HCEC 1CT (cell line): ENCODE data around the gene RTN4RL2.

Experiments used
- DNase-seq: peaks from one replicate; pipeline ENCODE4 v3.0.0-alpha.2; 2017

The RTN4RL2 gene

DNA sequence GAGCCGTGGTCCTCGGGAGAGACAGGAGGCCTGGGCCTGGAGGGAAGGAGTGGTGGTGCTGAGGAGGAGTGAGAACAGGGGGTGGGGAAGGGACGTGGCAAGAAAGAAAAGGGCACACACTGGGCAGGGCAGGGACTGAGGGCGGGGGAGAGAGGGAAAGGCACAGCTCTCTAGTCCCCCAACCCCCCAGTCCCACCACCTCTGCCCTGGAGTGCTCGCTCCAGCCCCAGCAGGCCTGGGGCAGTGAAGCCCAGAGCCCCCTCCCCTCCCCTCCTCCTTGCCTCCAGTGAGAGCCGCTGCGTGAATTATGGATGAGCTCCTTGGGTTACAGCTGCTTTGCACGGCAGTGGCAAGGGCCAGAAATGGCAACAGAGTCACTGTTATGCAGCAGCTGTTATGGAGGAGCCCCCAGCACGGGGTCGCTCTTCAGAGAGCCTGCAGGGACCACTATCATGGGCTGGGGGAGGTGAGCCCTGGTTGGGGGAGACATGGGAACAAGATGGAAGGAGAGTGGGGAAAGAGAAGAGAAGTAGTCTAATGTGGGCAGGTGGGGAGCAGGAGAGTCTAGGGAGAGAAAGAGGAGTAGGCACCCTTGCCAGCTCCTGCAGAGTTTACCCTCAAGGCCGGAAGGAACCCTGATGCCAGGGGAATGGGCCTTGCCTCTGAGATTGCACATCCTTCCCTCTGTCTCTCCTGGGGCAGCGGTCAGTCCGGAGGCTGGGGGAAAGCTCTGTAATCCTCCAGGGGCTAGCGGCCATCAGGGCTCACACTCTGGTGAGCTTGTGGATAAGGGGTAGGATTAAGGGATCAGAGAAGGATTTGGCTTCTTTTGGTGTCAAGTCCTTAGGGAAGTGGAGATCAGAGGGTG, 3.6 kb downstream of the RTN4RL2 start:
- no peak for DNase-seq

GRCh38 chr11:57464539-57465181, 4.3 kb downstream of the RTN4RL2 start:
- DNase-seq, result no peak

GRCh38 chr11:57466680-57467079, 6.4 kb downstream of the RTN4RL2 start:
- DNase-seq, result no peak

- DNase-seq, result no peak
Measured at GRCh38 chr11:57467508-57468157, 7.3 kb downstream of the RTN4RL2 start.

GRCh38 chr11:57468276-57468675, 7.9 kb downstream of the RTN4RL2 start:
- DNase-seq, result no peak

DNA sequence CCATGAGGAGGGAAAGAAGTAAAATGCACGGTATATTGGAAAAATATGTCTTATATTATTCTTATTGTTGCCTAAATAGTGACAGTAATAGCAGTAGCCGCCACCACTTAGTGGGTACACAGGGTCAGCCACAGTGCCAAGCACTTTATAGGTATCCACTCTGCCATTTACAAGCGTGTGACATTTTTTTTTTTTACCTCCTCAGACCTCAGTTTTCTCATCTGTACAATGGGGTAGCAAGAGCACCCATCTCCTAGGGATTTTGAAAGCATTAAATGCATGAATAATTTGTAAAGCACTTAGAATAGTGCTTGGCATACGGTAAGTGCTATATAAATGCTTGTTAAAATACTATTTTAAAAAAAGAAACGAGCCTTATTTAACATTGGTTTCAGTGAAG, 8.9 kb downstream of the RTN4RL2 start:
- no peak for DNase-seq

GRCh38 chr11:57471496-57471895, 11.2 kb downstream of the RTN4RL2 start:
- no peak for DNase-seq

DNA sequence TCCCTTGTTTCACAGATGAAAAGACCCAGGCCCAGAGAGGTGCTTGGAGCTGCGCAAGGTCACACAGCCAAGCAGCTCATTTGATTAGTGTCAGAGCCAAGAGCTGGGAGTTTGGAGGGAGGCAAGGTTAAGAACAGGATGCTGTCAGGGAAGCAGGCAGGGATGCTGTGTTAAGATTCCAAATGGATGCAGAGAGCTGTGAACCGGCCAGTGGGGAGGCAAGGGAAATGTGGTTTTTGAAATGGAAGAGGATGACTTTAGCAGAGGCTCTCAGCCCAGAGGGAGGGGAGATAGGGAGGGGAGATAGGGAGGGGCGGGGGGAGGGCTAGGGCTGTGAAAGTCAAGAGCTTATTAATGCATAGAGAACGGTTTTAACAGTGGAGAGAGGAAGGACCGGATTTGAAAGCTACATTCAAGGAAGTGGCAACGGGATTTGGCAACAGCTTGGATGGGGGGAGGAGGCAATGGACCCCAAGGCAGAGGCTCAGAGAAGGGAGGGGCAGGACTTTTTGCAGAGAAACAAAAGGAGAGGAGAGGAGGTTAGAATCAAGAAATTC, 13.0 kb downstream of the RTN4RL2 start:
- no peak for DNase-seq

GRCh38 chr11:57474017-57474802, 13.9 kb downstream of the RTN4RL2 start:
- DNase-seq, result peak; percentile 25

DNA sequence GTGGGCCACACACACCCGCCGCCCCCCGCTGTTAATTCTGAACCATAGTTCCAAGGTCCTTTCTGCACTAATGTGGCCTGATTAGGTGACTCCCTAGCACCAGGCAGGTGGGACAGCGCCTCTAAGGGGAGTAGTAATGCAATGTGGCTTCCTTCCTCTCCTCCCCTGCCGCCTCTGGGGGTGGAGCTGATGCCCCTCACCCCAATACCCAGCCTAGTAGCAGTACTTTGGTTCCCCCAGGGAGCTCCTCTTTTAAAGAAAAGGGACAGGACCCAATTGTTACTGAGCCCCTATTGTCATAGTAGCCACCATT, 14.4 kb downstream of the RTN4RL2 start:
- DNase-seq, result no peak

- DNase-seq, result no peak
Measured at GRCh38 chr11:57475191-57475590, 14.9 kb downstream of the RTN4RL2 start.

DNA sequence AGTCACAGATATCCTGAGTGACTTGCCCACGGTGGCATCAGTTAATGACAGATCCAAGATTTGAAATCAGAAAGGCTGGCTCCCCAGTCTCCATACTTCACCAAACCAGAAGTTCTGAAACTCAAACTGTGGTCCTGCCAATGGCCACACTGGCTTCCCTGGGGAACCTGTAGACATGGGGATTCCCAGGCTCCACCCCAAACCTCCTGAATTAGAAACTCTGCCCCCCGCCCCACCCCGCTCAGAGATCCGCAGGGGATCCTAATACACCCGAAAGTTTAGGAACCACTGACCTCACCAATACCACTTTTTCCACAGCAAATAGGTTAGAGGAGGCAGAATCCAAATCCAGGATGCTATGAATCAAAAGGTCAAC, 15.3 kb downstream of the RTN4RL2 start:
- DNase-seq, result no peak

DNA sequence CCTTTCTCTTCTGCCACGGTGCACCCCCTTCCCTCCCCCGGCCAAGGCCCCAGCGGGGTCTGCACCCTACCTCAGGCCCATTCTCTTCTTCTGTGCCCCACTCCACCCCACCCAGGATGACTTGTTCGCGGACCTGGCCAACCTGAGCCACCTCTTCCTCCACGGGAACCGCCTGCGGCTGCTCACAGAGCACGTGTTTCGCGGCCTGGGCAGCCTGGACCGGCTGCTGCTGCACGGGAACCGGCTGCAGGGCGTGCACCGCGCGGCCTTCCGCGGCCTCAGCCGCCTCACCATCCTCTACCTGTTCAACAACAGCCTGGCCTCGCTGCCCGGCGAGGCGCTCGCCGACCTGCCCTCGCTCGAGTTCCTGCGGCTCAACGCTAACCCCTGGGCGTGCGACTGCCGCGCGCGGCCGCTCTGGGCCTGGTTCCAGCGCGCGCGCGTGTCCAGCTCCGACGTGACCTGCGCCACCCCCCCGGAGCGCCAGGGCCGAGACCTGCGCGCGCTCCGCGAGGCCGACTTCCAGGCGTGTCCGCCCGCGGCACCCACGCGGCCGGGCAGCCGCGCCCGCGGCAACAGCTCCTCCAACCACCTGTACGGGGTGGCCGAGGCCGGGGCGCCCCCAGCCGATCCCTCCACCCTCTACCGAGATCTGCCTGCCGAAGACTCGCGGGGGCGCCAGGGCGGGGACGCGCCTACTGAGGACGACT, 15.9 kb downstream of the RTN4RL2 start:
- no peak for DNase-seq

DNA sequence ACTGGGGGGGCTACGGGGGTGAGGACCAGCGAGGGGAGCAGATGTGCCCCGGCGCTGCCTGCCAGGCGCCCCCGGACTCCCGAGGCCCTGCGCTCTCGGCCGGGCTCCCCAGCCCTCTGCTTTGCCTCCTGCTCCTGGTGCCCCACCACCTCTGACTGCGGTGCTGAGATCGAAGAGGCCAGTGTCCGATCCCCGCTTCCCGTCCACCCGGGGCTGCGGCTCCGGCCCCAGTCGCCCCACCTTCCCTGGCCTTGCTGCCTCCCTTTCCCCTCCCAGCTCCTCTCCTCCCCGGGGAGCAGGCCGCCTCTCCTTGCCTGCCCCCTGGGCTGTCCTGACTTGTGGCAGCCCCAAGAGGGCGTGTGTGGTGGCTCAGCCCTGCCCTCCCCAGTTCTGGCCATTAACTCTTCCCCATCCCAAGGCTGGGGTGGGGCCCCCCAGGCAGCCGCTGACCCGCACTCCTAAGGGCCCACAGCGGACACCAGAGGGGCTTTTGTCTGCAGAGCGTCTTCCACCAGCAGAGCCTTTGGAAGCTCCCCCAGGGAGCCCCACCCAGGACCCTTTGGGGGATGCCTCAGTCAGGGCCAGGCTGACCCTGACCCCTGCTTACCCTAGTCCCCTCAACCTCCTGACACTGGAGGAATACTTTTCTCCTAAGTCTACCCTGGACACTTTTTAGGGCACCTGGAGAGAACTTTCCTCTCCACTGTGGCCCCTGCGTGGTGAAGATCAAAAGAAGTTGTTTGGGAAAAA, 16.6 kb downstream of the RTN4RL2 start:
- DNase-seq, result peak; percentile 65

GRCh38 chr11:57477507-57478189, 17.3 kb downstream of the RTN4RL2 start:
- DNase-seq, result no peak

GRCh38 chr11:57479021-57479663, 18.8 kb downstream of the RTN4RL2 start:
- no peak for DNase-seq

DNA sequence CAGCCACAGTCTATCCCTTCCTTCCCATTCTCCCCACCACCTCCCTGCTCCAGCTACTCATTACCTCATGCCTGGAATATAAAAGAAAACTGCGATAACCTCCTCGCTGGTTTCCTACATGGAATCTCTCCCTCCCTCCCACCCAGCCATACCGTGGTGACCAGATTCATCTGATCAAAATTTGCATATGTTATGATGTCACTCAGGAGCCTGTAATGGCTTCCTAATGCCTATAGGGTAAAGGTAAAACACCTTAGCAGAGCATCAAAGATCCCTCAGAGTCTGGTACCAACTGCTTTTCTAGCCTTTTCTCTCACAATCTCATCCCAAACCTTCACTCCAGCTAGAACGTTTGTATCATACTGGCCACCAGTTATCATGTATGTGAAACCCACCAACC, 19.6 kb downstream of the RTN4RL2 start:
- DNase-seq, result no peak

DNA sequence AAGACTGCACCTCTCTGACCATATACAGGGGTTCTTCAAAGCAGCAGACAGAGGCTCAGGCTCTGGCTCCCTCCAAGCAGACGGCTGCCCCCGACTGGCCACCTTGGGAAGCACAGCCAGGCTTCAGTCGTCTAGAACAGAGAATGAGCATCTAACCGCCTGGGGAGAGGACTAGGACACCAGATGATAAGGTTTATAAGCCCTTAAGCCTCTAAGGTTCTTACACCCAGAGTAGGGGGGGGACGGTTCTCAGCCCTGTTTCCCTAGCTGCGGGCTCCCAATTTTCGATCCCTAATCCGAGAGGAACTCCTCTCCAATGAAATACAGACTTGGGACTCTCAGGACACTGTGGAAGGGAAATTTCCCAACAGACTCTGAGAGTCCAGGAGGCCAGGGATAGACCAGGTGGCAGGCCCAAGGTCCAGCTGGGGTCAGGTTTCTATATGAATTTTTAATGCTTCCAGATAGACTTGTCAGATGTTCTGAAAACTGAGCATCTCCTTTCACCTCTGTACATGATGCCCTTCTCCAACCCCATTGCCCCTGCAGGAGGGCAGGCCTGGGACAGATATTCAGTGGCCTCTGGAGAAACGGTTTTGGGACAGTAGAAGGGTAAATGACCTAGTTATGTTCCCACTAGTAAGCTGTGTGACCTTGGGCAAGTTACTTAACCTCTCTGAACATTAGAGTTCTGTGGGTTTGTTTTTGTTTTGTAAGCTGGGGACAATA, 20.2 kb downstream of the RTN4RL2 start:
- DNase-seq, result peak; percentile 55

- no peak for DNase-seq
Measured at GRCh38 chr11:57481315-57481714, 21.0 kb downstream of the RTN4RL2 start.
